Cardiac muscle cell (in vitro differentiated cells and primary cell): ENCODE data around the gene PRKX. TPM values are rescaled to one million over a fixed set of nuclear protein-coding genes. Genes with fewer than 3 reads are reported as not detected.
"Not testable (repeated sequence)": the region's sequence is repeated elsewhere in the genome, so short reads cannot be mapped to it uniquely, and the experiment has no call there.

Experiments
- DNase-seq, 2 donors: peaks; one replicate each; pipeline versions ENCODE4 v3.0.0 to v3.0.0-alpha.2; 2010 to 2017; ENCODE audit warnings: low read depth in 1 of 2, low spot score in 1 of 2
- H3K27ac ChIP-seq: fragments of 200-600 bp; sonication (generic); 2 replicates; pipeline ENCODE4 v1.5.1; 2016
- H3K27me3 ChIP-seq: fragments of 200-600 bp; sonication (generic); 2 replicates; pipeline ENCODE4 v1.6.0; 2016; ENCODE audit warnings: control low read depth
- H3K36me3 ChIP-seq: fragments of 200-600 bp; sonication (generic); 2 replicates; pipeline ENCODE4 v1.5.1; 2016; ENCODE audit warnings: control low read depth
- H3K4me1 ChIP-seq: fragments of 200-600 bp; sonication (generic); 2 replicates; pipeline ENCODE4 v1.8.1; 2017; ENCODE audit warnings: low read depth, mild to moderate bottlenecking, mixed run types
- H3K4me3 ChIP-seq: fragments of 200-600 bp; sonication (generic); 2 replicates; pipeline ENCODE4 v1.5.1; 2016; ENCODE audit warnings: mild to moderate bottlenecking
- H3K9me3 ChIP-seq: fragments of 200-600 bp; sonication (generic); 2 replicates; pipeline ENCODE4 v1.5.1; 2017; ENCODE audit warnings: low read depth, mild to moderate bottlenecking, control low read depth
- polyA plus RNA-seq: library from polyadenylated mRNA; unstranded; fragments of >200 nt; fragmentation: Nextera tagmentation; extraction: Ambion mirVana; gene quantifications from 2 replicates; pipeline ENCODE4 v1.2.1, GENCODE V29; 2016
- total RNA-seq: library from RNA; depleted of rRNA; stranded (reverse); fragments of >200 nt; gene quantifications from 2 replicates; pipeline ENCODE4 v1.2.3, GENCODE V29; 2016
- TF ChIP-seq, protein P1 (sequence below): IDR thresholded peaks from 2 replicates; pipeline ENCODE4 v1.5.1; 2012; ENCODE audit warnings: low read depth, mild to moderate bottlenecking, low read length

Gene PRKX
- total and polyA plus RNA-seq, 2 experiments from 2014 or later = 8.4 to 12.2 TPM

DNA sequence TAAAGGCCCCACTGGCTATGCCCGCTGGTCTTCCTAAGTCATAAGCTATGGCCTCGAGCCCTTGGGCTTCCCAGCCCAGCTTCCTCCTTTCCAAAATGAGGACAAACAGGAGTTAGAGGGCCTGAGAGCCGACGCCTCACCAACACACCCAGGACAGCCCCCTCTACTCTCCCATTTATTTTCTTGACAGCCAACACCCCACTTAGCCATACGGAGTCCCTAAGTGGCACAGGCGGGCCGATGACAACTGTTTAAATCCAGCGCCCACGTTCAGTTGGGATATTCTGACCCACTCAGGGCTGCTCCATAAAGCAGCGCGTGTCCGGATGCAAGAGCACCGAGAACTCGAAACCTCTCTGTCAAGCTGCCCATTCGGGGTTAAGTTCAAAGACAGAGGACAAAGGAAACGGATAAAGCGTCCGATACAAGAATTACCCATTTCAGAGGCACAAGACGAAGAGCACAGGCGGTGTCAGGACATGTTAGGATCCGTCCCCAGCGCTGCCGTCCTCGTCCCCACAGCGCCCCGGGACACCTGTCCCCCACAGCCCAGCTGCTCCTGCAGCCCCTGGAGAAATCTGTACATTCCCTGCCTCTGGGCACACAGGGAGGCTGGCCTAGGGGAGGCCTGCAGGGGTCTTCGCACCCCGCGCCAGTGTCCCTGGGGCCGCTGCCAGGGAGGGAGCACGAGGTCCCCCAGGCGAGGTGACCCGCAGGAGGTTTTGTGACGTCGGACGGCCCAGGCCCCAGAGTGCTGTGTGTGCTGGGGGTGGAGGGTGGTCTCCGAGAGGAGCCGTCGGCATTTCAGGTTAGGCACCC, 1.2 kb downstream of the PRKX start:
- H3K36me3 ChIP-seq = no peaks in the 10 kb centered on the region
- H3K4me1 ChIP-seq = no peaks in the 10 kb centered on the region
- H3K27ac ChIP-seq = no peak overlapping the region
- H3K27me3 ChIP-seq = peaks cover 26% of the 10 kb centered on the region
- H3K4me3 ChIP-seq = peak overlapping the region; percentile 76
- DNase-seq = peak; percentile 18 to 53
- TF ChIP-seq, protein P1, sequence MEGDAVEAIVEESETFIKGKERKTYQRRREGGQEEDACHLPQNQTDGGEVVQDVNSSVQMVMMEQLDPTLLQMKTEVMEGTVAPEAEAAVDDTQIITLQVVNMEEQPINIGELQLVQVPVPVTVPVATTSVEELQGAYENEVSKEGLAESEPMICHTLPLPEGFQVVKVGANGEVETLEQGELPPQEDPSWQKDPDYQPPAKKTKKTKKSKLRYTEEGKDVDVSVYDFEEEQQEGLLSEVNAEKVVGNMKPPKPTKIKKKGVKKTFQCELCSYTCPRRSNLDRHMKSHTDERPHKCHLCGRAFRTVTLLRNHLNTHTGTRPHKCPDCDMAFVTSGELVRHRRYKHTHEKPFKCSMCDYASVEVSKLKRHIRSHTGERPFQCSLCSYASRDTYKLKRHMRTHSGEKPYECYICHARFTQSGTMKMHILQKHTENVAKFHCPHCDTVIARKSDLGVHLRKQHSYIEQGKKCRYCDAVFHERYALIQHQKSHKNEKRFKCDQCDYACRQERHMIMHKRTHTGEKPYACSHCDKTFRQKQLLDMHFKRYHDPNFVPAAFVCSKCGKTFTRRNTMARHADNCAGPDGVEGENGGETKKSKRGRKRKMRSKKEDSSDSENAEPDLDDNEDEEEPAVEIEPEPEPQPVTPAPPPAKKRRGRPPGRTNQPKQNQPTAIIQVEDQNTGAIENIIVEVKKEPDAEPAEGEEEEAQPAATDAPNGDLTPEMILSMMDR = no peak
- no peaks in the 10 kb centered on the region for H3K9me3 ChIP-seq

DNA sequence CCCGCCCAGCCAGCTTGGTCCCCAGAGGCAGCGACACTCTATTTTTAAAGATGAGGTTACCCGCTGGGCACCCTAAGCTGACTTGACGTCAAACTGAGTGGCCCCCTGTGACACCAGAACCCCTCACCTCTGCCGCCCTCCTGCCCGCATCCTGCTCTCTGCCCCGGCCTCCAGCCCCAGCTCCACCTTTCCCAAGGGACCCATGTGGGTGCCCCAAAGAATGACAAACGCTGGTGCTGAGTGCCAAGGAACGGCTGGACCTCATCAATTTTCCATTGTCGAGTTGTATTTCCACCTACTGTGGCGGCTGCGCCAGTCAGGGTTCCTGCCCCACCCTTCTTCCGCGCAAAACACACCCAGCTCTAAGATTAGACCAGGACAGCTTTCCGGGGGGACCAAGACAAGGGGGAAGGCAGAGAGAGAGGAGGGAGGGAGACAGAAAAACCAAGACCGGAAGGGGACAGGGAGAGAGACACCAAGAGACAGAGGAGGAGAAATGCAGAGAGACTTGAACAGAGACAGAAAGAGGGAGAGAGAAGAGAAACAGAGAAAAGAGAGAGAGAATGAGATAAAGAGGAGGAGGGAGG, 2.0 kb downstream of the PRKX start:
- DNase-seq = no peak
- peak overlapping the region; percentile 76 for H3K4me3 ChIP-seq
- no peaks in the 10 kb centered on the region for H3K9me3 ChIP-seq
- TF ChIP-seq, protein P1 = no peak
- no peaks in the 10 kb centered on the region for H3K4me1 ChIP-seq
- no peak overlapping the region for H3K27ac ChIP-seq
- no peaks in the 10 kb centered on the region for H3K36me3 ChIP-seq
- H3K27me3 ChIP-seq = peaks cover 26% of the 10 kb centered on the region

DNA sequence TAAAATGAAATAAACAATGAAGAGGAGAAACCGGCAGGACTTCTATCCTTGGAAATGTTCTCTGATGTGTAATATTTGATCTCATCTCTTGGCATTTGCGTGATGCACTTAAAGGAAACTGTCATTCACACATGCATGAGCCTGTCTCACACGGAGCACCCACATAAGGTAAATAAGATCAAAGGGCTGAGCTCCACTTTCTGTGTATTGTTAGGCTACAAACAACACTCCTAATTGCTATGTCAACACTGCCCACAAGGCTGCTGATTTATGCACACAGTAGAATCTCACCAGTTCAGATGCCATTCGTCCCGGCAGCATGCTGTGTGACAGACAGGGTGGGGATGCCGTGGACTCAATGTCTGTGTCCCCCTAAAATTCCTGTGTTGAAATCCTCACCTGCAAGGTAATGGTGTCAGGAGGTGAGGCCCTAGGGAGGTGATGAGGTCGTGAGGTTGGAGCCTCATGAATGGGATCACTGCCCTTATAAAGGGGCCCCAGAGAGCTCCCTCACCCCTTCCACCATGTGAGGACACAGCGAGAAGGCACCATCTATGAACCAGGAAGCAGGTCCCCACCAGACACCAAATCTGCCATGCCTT, 5.7 kb downstream of the PRKX start:
- H3K27ac ChIP-seq, H3K27me3 ChIP-seq, H3K4me3 ChIP-seq, H3K36me3 ChIP-seq, H3K9me3 ChIP-seq, H3K4me1 ChIP-seq, DNase-seq: not testable (repeated sequence)

DNA sequence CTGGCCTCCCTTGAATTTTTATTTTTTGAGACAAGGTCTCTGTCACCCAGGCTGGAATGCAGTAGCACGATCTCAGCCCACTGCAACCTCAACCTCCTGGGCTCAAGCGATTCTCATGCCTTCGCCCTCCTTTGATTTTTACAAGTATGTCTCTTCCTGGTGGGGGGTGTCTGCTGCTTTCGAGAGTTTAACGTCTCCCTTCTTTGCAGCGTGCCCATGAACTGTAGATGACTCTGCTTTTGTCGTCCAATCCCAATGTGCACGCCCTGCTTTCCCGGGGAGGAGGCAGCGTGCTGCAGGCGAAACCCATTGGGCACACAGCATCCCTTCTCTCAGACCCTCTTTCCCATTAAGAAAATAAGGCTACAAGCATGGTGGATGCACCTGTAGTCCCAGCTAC, 7.0 kb downstream of the PRKX start:
- Histone ChIP-seq H3K27me3 (no peaks in the 10 kb centered on the region), H3K4me3 (no peak overlapping the region), H3K27ac (no peak overlapping the region), H3K9me3 (no peaks in the 10 kb centered on the region), H3K36me3 (no peaks in the 10 kb centered on the region), H3K4me1 (no peaks in the 10 kb centered on the region)
- no peak for DNase-seq
- TF ChIP-seq, protein P1 = no peak

DNA sequence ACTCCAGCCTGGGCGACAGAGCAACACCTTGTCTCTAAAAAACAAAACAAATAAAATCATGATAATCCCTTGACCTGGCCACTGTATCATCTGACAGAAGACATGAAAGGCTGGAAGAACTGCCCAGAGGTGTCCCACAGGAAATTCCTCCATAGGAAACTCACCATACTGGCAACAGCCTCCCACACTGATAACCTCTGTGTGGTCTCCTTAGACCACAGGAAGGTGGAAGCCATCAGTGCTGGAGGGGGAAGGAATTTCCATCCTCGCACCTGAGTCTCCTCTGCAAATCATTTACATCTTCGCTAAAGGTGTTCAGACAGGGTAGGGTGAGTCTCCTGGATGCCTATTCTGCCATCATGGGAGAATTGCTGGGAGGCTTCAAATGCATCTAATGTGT, 10.2 kb downstream of the PRKX start:
- not testable (repeated sequence) for H3K36me3 ChIP-seq, H3K4me1 ChIP-seq, DNase-seq, H3K27ac ChIP-seq, H3K4me3 ChIP-seq, H3K27me3 ChIP-seq, H3K9me3 ChIP-seq

DNA sequence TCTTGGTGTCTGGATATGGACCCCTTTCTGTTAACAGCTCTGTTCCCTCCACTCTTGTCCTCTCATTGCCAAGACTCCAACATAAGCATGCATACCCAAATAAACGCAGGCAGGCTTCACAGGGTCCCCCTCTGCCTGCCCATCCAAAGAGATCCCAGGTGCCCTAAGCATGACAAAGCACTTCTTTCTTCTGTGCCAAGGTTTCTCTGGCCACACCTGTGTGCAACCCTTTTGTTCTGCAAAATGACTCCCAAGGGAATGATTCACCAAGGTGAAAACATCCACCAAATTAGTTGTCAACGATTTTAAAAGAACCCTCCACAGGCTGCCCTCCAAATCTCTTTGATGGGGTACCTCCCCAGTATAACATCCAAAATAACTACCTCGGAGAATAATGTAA, 11.4 kb downstream of the PRKX start:
- not testable (repeated sequence) for H3K4me1 ChIP-seq, H3K9me3 ChIP-seq, H3K27ac ChIP-seq, DNase-seq, H3K36me3 ChIP-seq, H3K27me3 ChIP-seq, H3K4me3 ChIP-seq

DNA sequence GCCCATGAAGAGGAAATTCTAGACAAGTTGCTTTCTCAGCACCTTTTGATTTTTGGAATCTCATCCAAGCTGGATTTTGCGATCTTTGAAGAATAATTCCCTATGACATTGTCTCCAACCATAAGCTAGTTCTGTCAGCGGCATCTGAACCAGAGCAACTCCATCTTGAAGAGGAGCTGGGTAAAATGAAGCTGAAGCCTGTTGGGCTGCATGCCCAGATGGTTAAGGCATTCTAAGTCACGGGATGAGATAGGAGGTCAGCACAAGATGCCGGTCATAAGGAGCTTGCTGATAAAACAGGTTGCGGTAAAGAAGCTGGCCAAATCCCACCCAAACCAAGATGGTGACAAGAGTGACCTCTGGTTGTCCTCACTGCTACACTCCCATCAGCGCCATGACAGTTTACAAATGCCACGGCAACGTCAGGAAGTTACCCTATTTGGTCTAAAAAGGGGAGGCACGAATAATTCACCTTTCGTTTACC, 12.0 kb downstream of the PRKX start:
- not testable (repeated sequence) for H3K27ac ChIP-seq, H3K9me3 ChIP-seq, H3K4me1 ChIP-seq, DNase-seq, H3K36me3 ChIP-seq, H3K4me3 ChIP-seq, H3K27me3 ChIP-seq
